Endothelial cell of umbilical vein (primary cell): ENCODE results near the gene C1orf159. TPM values are rescaled to one million over a fixed set of nuclear protein-coding genes. Genes with fewer than 3 reads are reported as not detected.

Source experiments
- BruUV-seq: library from RNA; stranded (reverse); fragments of 400-500 nt; replicated peaks from 2 replicates; lab custom pipeline; 2021; lab: Mats Ljungman, UMichigan
- CTCF ChIA-PET: fragments of 300-600, 350-600 bp; sonication (Branson Sonifier 250); formaldehyde crosslinking; loops from one replicate; lab custom pipeline; 2021; ENCODE audit warnings: antibody characterized with exemption, inconsistent platforms; lab: Charles Lee
- POLR2A ChIA-PET: fragments of 300-600, 350-600 bp; sonication (Branson Sonifier 250); formaldehyde crosslinking; loops from one replicate; lab custom pipeline; 2021; ENCODE audit warnings: antibody characterized with exemption, inconsistent platforms; lab: Charles Lee
- DNase-seq: peaks from one replicate; pipeline ENCODE4 v3.0.0-alpha.2; 2011; ENCODE audit warnings: low read depth, low spot score
- FAIRE-seq: peaks from 2 replicates; lab custom pipeline; 2011; peaks lifted over from hg19 to GRCh38; lab: Jason Lieb, UNC
- H2AFZ ChIP-seq: 2 replicates; pipeline ENCODE4 v1.6.0; 2012; ENCODE audit warnings: low read depth, low read length, control low read depth, inconsistent platforms
- H3K27ac ChIP-seq: 2 replicates; pipeline ENCODE4 v1.5.1; 2011; ENCODE audit warnings: low read depth, mild to moderate bottlenecking, control low read depth, low read length, moderate library complexity; ENCODE audit not compliant: insufficient read depth
- H3K27me3 ChIP-seq, 2 experiments: 2 replicates each; pipeline versions ENCODE4 v1.6.0 to v1.6.1; 2011; ENCODE audit warnings: low read length in 2 of 2, mixed read lengths in 1 of 2; ENCODE audit not compliant: control insufficient read depth in 2 of 2, insufficient read depth in 2 of 2
- H3K36me3 ChIP-seq, 2 experiments: 2 replicates in 1 of 2; 3 replicates in 1 of 2; pipeline ENCODE4 v1.5.1; 2011; ENCODE audit warnings: low read length in 2 of 2, mild to moderate bottlenecking in 1 of 2, moderate library complexity in 1 of 2; ENCODE audit not compliant: control insufficient read depth in 2 of 2, insufficient read depth in 2 of 2; ENCODE audit errors: extremely low read depth in 1 of 2
- H3K4me1 ChIP-seq: 3 replicates; pipeline ENCODE4 v1.5.1; 2011; ENCODE audit warnings: mild to moderate bottlenecking, low read length; ENCODE audit not compliant: control insufficient read depth, insufficient read depth; ENCODE audit errors: extremely low read depth
- H3K4me2 ChIP-seq: 2 replicates; pipeline ENCODE4 v1.6.1; 2011; ENCODE audit warnings: low read length, control low read depth, mixed read lengths; ENCODE audit not compliant: insufficient read depth
- H3K4me3 ChIP-seq, 3 experiments: fragments of 200-600 bp in 1 of 3; sonication (generic), shearing (Covaris generic) in 1 of 3; replicated peaks in 1 of 3; 2 replicates each; pipeline ENCODE4 v1.5.1; 2011 to 2016; ENCODE audit warnings: control low read depth in 3 of 3, low read length in 3 of 3, mild to moderate bottlenecking in 2 of 3, inconsistent platforms in 1 of 3, low read depth in 1 of 3, moderate library complexity in 1 of 3; ENCODE audit not compliant: insufficient read depth in 1 of 3
- H3K79me2 ChIP-seq: 2 replicates; pipeline ENCODE4 v1.6.0; 2012; ENCODE audit warnings: low read length, inconsistent platforms; ENCODE audit not compliant: control insufficient read depth, insufficient read depth
- H3K9ac ChIP-seq: replicated peaks from 2 replicates; pipeline ENCODE3; 2011; ENCODE audit warnings: low read length, control low read depth; ENCODE audit not compliant: insufficient read depth; ENCODE audit errors: extremely low read depth
- H3K9me1 ChIP-seq: replicated peaks from 3 replicates; pipeline ENCODE4 v1.6.0; 2011; ENCODE audit warnings: mild to moderate bottlenecking, low read length; ENCODE audit not compliant: control insufficient read depth, insufficient read depth; ENCODE audit errors: extremely low read depth
- H3K9me3 ChIP-seq: replicated peaks from 2 replicates; pipeline ENCODE4 v1.5.1; 2012; ENCODE audit warnings: low read length, inconsistent platforms; ENCODE audit not compliant: control insufficient read depth, insufficient read depth
- H4K20me1 ChIP-seq: replicated peaks from 2 replicates; pipeline ENCODE3; 2011; ENCODE audit warnings: mild to moderate bottlenecking, low read length; ENCODE audit not compliant: control insufficient read depth, insufficient read depth; ENCODE audit errors: extremely low read depth
- CTCF ChIP-seq, 2 donors: IDR thresholded peaks; 1 replicate in 1 of 2; 2 replicates in 1 of 2; pipeline ENCODE4 v1.5.1; 2011; ENCODE audit warnings: low read length in 2 of 2, mild to moderate bottlenecking in 2 of 2, moderate library complexity in 2 of 2, control low read depth in 1 of 2, inconsistent platforms in 1 of 2, low read depth in 1 of 2; ENCODE audit not compliant: insufficient read depth in 1 of 2; ENCODE audit errors: extremely low read depth in 1 of 2
- EZH2 ChIP-seq: IDR thresholded peaks from 2 replicates; pipeline ENCODE4 v1.6.1; 2012; ENCODE audit warnings: borderline replicate concordance, low read depth, mild to moderate bottlenecking, moderate library complexity, low read length, inconsistent platforms; ENCODE audit not compliant: severe bottlenecking
- FOS ChIP-seq: IDR thresholded peaks from 2 replicates; pipeline ENCODE4 v1.6.1; 2011; ENCODE audit warnings: mild to moderate bottlenecking, low read length, moderate library complexity, borderline replicate concordance; ENCODE audit not compliant: insufficient read depth
- MAX ChIP-seq: IDR thresholded peaks from 2 replicates; pipeline ENCODE4 v1.6.1; 2011; ENCODE audit not compliant: insufficient read depth, insufficient read length
- MYC ChIP-seq: IDR thresholded peaks from one replicate; pipeline ENCODE4 v1.6.1; 2011; ENCODE audit warnings: mild to moderate bottlenecking, low read depth, low read length
- POLR2A ChIP-seq: IDR thresholded peaks from 2 replicates; pipeline ENCODE4 v1.6.1; 2012; ENCODE audit warnings: low read depth, mild to moderate bottlenecking, control low read depth, low read length
- POLR2AphosphoS5 ChIP-seq: IDR thresholded peaks from 2 replicates; pipeline ENCODE4 v1.6.1; 2012; ENCODE audit warnings: low read depth, mild to moderate bottlenecking, control low read depth, low read length, moderate library complexity; ENCODE audit not compliant: insufficient read depth
- dilution Hi-C: fragments of 300-500 bp; cut with MboI; formaldehyde crosslinking; loops from one replicate; pipeline ENCODE4 v1.15.0; 2019; ENCODE audit warnings: low sequenced_read_pairs; ENCODE audit not compliant: extremely low pct_ligation_motif_present
- intact Hi-C: fragments of 100-400 bp; cut with micrococcal nuclease; formaldehyde crosslinking; loops from one replicate; pipeline ENCODE4 v1.10.0; 2022
- polyA plus RNA-seq, 4 experiments: library from polyadenylated mRNA; depleted of rRNA in 3 of 4; stranded (reverse) in 3 of 4; unstranded in 1 of 4; fragments of >200 nt; gene quantifications; 2 replicates each; pipeline versions ENCODE4 v1.2.1 to v1.2.3, GENCODE V29; 2011 to 2012; ENCODE audit warnings: missing spikeins in 1 of 4
- total RNA-seq: library from RNA; stranded (reverse); gene quantifications from 2 replicates; pipeline ENCODE4 v1.2.3, GENCODE V29; 2021

C1orf159 gene
- total and polyA plus RNA-seq, 2 donors (not counting 3 experiments of a cell fraction or from before 2014, with no cell fraction given), result 16.1 to 20.1 TPM

GRCh38 chr1:1141911-1142250 is 26.0 kb upstream of the C1orf159 start:
- FAIRE-seq (no peak), DNase-seq (no peak)
- Histone ChIP-seq H3K4me1 (no peaks in the 10 kb centered on the region), H3K9ac (no peak overlapping the region), H3K27ac (no peak overlapping the region), H3K27me3 (peaks cover 0 to 4% of the 10 kb centered on the region in 2 experiments), H3K79me2 (no peaks in the 10 kb centered on the region), H2AFZ (no peak overlapping the region), H4K20me1 (no peaks in the 10 kb centered on the region), H3K9me1 (no peaks in the 10 kb centered on the region), H3K4me3 (no peak overlapping the region), H3K9me3 (no peaks in the 10 kb centered on the region), H3K4me2 (no peak overlapping the region), H3K36me3 (no peaks in the 10 kb centered on the region)
- ChIA-PET POLR2A (no interaction called here), CTCF (no interaction called here)
- BruUV-seq, result no TSS peak
- TF ChIP-seq FOS (no peak), POLR2A (no peak), EZH2 (no peak), MYC (no peak), POLR2AphosphoS5 (no peak), CTCF (IDR thresholded peaks at IDR 0.05; ENCODE audit: extremely low read depth in 1 of 2, insufficient read depth in 1 of 2, low read depth in 1 of 2, low read length in 2 of 2) (no peak), MAX (no peak)
- dilution Hi-C loops (no loop called here), intact Hi-C loops (no loop called here)
